AG04450 (cell line): ENCODE data around the gene DDX11. TPM values are rescaled to one million over a fixed set of nuclear protein-coding genes. Genes with fewer than 3 reads are reported as not detected.
"Not testable (repeated sequence)": the region's sequence is repeated elsewhere in the genome, so short reads cannot be mapped to it uniquely, and the experiment has no call there.

ENCODE experiments used
- CTCF ChIA-PET: fragments of 300-600, 350-600 bp; formaldehyde crosslinking; extraction: SDS; loops from one replicate; lab custom pipeline; 2022; ENCODE audit warnings: antibody characterized with exemption, inconsistent platforms; lab: Charles Lee
- POLR2A ChIA-PET: fragments of 350-600 bp; formaldehyde crosslinking; extraction: SDS; loops from one replicate; lab custom pipeline; 2021; ENCODE audit warnings: antibody characterized with exemption, inconsistent platforms; lab: Yijun Ruan, JAX
- DNase-seq: peaks from one replicate; pipeline ENCODE4 v3.0.0-alpha.2; 2011; ENCODE audit warnings: low read depth, low spot score
- H3K27ac ChIP-seq: one replicate; pipeline ENCODE4 v1.5.1; 2012; ENCODE audit warnings: low read depth, low read length, control low read depth
- H3K27me3 ChIP-seq: one replicate; pipeline ENCODE4 v1.6.0; 2012; ENCODE audit warnings: low read length; ENCODE audit not compliant: control insufficient read depth, insufficient read depth
- H3K4me3 ChIP-seq: 2 replicates; pipeline ENCODE4 v1.5.1; 2011; ENCODE audit warnings: mild to moderate bottlenecking, low read depth, low read length, control low read depth
- H3K9me3 ChIP-seq: 2 replicates; pipeline ENCODE4 v1.5.1; 2012; ENCODE audit warnings: low read length; ENCODE audit not compliant: control insufficient read depth, insufficient read depth
- CTCF ChIP-seq: IDR thresholded peaks from 2 replicates; pipeline ENCODE4 v1.5.1; 2011; ENCODE audit warnings: low read depth, low read length, control low read depth, inconsistent platforms
- polyA plus RNA-seq: library from polyadenylated mRNA; depleted of rRNA; stranded (reverse); fragments of >200 nt; gene quantifications from 2 replicates; pipeline ENCODE4 v1.2.3, GENCODE V29; 2011

DDX11 gene
- polyA plus RNA-seq, 1 experiment, result 5.8 TPM

GRCh38 chr12:31104773-31105172, 31.1 kb downstream of the DDX11 start:
- H3K4me3 ChIP-seq, DNase-seq, POLR2A ChIA-PET, H3K27ac ChIP-seq, H3K27me3 ChIP-seq, H3K9me3 ChIP-seq, CTCF ChIA-PET: not testable (repeated sequence)

GRCh38 chr12:31105668-31106067, 32.0 kb downstream of the DDX11 start:
- ChIA-PET CTCF (no interaction called here), POLR2A (no interaction called here)
- no peaks in the 10 kb centered on the region for H3K9me3 ChIP-seq
- H3K27me3 ChIP-seq, result no peaks in the 10 kb centered on the region
- DNase-seq, result no peak
- no peak overlapping the region for H3K27ac ChIP-seq
- TF ChIP-seq CTCF, result no peak
- H3K4me3 ChIP-seq, result no peak overlapping the region

GRCh38 chr12:31106101-31106803, 32.6 kb downstream of the DDX11 start:
- no peaks in the 10 kb centered on the region for H3K9me3 ChIP-seq
- H3K4me3 ChIP-seq, result no peak overlapping the region
- TF ChIP-seq CTCF, result no peak
- no peak overlapping the region for H3K27ac ChIP-seq
- CTCF ChIA-PET, result no interaction called here
- H3K27me3 ChIP-seq, result no peaks in the 10 kb centered on the region
- DNase-seq, result no peak
- POLR2A ChIA-PET, result no interaction called here

GRCh38 chr12:31109773-31110172, 36.1 kb downstream of the DDX11 start:
- POLR2A ChIA-PET, H3K9me3 ChIP-seq, H3K27ac ChIP-seq, CTCF ChIA-PET, H3K27me3 ChIP-seq, H3K4me3 ChIP-seq, DNase-seq: not testable (repeated sequence)

- CTCF ChIA-PET, H3K9me3 ChIP-seq, DNase-seq, H3K4me3 ChIP-seq, H3K27me3 ChIP-seq, POLR2A ChIA-PET, H3K27ac ChIP-seq: not testable (repeated sequence)
Measured at GRCh38 chr12:31110263-31110662, 36.6 kb downstream of the DDX11 start.

- H3K27me3 ChIP-seq, result peaks cover 29% of the 10 kb centered on the region
- DNase-seq, POLR2A ChIA-PET, H3K4me3 ChIP-seq, H3K27ac ChIP-seq, CTCF ChIA-PET: not testable (repeated sequence)
- H3K9me3 ChIP-seq, result peaks cover 17% of the 10 kb centered on the region; the same call in 1 of the 2 replicates
Measured at GRCh38 chr12:31115092-31115601, 41.5 kb downstream of the DDX11 start.

GRCh38 chr12:31116846-31117202, 43.2 kb downstream of the DDX11 start:
- H3K27ac ChIP-seq, POLR2A ChIA-PET, H3K4me3 ChIP-seq, DNase-seq: not testable (repeated sequence)
- Histone ChIP-seq H3K9me3 (peaks cover 25% of the 10 kb centered on the region; the same call in 1 of the 2 replicates), H3K27me3 (peaks cover 37% of the 10 kb centered on the region)
- CTCF ChIA-PET, result interaction anchor here (0.6 to 1.3 kb wide), 2 partner anchors 8 to 118 kb away, joined by 4 to 5 read pairs; no protein-coding TSS in a partner anchor
